Posterior vena cava (tissue), 2 donors: ENCODE data around the gene PNMT. TPM values are rescaled to one million over a fixed set of nuclear protein-coding genes. Genes with fewer than 3 reads are reported as not detected.
"Not testable (repeated sequence)": the region's sequence is repeated elsewhere in the genome, so short reads cannot be mapped to it uniquely, and the experiment has no call there.

ENCODE experiments used
- DNase-seq: peaks from one replicate; pipeline ENCODE4 v3.0.0-alpha.2; 2020; ENCODE audit warnings: low spot score
- intact Hi-C, 2 donors: fragments of 100-400 bp; cut with DNase I; formaldehyde crosslinking; loops; one replicate each; pipeline versions ENCODE4 v1.14.1 to v1.14.2; 2022 to 2023
- total RNA-seq, 2 donors: library from RNA; stranded (reverse); fragmentation: NEBNext Ultra II Directional; extraction: Animal tissue kit (Norgen Biotek cat#: 25700); gene quantifications; one replicate each; pipeline ENCODE4 v1.2.1, GENCODE V29; 2021
- donor health status: DM: yes; HTN: yes; CAD: no.
- donor health status: DM: yes; HTN: yes; CAD: no.

The PNMT gene
- total RNA-seq, 2 donors from 2014 or later = 0.62 to 3.1 TPM

DNA sequence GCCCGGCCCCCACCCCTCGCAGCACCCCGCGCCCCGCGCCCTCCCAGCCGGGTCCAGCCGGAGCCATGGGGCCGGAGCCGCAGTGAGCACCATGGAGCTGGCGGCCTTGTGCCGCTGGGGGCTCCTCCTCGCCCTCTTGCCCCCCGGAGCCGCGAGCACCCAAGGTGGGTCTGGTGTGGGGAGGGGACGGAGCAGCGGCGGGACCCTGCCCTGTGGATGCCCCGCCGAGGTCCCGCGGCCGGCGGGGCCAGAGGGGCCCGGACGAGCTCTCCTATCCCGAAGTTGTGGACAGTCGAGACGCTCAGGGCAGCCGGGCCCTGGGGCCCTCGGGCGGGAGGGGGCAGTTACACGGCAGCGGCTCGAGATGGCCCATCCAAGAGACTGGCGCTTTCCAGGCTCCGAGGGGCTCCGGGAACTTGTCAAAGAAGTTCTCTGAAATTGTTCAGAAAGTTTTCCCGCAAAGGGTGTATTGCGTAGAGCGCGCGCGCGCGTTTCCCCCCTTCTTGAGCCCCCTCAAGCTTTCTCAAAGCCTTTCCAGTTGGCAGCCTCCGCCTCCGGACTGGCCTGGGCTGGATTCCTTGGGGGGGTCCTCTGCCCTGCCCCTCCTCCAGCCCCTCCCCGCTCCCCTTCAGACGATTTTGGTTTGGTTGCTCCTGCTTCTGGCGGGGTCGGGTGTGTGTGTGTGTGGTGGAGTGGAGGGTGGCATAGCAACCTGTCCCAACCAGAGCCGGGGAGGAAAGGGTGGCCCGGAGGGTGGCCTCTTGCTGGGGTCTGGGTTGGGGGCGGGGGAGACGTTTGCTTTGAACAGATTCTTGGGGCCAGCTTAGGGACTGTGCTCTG, 32.1 kb downstream of the PNMT start:
- no peak for DNase-seq

DNA sequence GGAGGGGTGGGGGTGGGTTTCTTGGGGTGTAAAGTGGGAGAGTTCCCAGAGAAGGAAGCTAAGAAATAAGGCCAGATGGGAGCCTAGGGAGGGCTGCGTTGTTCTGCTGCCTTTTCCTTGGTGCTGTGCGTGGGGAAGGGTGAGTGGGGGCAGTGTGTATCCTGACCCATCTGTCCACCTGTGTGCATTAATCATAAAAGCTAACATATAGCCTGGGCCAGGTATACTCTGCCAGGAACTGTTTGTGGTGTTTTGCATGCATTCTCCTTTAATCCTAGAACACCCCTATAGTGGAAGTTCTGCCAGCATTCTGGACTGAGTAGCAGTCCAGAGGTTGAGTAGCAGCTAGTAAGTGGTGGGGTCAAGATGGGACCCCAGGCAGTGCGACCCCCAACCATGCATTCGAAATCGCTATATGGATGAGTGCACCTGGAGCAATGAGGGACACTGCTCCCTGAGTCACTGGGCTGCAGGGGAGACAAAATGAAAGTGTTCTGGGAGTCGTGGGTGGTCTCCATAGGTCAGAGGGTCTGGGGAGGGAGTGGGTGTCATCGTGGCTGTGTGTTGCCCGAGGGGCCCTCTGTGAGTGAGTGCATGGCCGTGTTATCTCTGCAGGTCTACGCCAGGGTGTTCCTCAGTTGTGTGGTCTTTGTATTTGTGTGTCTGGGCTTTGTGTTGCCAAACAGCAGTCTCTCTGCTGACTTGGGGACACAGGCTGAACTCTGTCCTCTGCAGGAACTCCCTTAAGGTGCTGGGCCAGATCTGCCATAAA, 32.9 kb downstream of the PNMT start:
- DNase-seq = no peak
- intact Hi-C loops = loop anchor here in 1 of 2 donors (5.0 kb wide), 1 partner anchor 789 kb away; no protein-coding TSS in a partner anchor

More for the DNA sequence above, 32.1 kb downstream of the PNMT start:
- intact Hi-C loops = loop anchor here in 1 of 2 donors (5.0 kb wide), 1 partner anchor 788 kb away; no protein-coding TSS in a partner anchor

DNA sequence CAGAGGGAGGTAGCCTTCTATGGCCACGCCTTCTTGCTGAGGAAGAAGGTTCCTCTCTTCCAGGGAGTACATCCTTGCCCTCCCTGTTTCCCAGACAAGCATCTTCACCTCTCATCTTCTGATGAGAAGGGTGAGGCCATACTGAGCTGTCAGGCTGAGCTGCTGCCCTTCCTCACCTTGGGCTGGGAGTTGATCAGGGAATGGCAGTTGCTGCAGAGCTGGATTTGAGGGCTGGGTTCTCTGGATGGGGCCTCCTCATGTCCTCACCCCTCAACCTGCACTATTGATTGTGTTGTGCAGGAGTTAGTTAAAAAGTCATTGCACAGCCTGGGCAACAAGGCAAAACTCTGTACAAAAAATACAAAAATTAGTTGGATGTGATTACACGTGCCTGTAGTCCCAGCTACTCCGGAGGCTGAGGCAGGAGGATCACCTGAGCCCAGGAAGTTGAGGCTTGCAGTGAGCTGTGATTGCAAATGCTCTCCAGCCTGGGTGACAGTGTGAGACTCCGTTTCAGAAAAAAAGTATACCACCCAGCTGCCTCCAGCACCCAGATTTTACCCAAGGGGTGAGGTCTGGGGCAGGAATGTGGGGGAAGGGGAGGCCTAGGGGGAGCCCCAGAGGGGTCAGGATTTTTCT, 33.6 kb downstream of the PNMT start:
- no peak for DNase-seq
- intact Hi-C loops = loop anchor here in 1 of 2 donors (5.0 kb wide), 1 partner anchor 790 kb away; no protein-coding TSS in a partner anchor

DNA sequence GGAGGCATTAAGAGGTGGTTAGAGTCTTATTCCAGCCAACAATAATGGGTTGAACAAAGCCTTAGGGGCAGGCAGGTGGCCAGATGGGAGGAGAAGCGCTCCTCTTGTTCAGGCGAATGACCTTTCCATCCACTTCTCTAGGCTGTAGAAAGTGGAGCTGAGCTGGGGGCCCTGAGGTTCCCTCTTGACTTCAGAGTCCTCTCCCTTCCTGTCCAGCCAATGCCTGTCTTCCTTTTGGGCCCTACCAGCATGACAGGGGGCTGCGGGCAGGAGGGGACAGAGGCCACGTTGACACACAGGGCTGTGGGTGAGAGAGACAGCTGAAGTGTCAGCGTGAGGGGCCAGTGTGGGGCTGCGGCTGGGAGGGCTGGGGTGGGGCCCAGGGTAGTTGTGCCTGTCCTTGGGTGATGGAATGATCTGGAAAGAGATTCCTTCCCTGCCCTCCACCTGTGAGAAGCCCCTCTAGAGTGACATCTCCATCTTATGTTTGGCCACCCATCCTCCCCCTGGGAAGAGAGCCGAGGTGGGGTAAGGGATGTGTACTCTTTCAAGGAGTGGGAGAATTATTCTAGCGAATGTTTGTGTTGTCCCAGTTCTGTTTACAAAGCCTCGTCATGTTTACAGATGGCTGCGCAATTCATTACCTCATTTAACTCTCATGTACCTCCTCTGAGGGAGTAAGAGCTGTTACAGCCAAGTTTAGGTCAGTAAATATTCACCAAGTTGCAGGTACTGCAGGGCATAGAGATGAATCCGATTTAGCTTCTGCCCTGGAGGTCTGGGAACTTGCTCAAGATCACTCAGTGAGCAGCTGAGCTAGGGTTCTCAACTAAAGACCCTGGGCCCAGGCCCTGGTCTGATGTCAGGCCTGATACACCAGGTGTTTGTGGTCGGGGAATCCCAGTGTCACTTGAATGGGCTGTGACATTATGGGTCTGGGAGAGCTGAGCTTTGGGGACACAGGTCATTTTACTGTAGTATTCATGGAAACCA, 34.9 kb downstream of the PNMT start:
- intact Hi-C loops = loop anchor here in 1 of 2 donors (5.0 kb wide), 1 partner anchor 791 kb away; no protein-coding TSS in a partner anchor
- DNase-seq = no peak

DNA sequence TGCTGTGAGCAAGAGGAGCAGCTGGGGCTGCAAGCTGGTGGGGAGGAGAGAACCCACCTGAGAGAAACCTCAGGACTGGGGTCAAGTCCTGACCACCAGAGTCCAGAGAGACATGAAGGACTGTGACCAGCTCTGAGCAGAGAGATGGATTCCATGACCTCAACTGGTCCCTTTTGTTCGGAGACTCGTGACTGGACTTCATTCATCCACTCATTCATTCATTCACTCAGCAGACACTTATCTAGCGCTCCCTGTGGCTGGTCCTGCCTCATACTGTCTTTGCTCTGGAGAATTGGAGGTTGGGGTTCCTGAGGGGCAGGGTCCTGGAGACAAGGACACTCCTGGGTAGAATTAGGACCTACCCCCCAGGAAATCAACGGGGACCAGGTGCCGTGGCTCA, 35.7 kb downstream of the PNMT start:
- intact Hi-C loops = loop anchor here in 1 of 2 donors (5.0 kb wide), 1 partner anchor 792 kb away; no protein-coding TSS in a partner anchor
- no peak for DNase-seq

DNA sequence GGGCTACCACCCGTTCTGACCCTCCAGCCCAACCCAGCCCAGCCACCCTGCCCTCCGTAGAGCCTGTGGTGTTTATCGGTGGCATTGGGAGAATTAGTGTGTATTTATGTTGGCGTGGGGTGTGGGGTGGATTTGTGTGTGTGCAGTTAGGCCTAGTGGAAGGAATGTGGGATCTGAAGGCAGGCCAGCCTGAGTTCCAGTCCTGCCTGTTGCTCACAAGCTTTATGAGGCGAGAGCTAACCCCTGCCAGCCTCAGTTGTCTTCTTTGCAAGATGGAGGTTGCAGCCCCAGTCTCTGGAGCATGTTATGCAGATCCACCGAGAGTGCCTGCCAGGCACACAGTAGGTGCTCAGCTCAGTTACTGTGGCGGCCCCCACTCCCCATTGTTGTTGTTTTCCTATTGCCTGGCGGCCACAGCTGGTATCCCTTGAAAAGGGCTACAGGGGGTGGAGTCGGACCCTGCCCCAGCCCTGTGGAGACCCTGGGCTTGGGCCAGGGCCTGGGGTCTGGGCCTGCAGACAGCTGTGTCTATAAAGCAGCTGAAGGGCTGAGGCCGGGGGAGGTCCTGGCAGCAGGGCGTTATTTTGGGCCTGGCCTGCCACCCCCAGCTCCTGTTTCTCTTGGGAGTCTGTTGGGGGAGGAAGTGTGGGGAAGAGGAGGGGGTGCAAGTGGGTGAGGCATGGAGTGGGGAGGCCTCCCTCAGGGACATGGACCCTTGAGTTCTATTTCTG, 36.7 kb downstream of the PNMT start:
- intact Hi-C loops = loop anchor here in 1 of 2 donors (5.0 kb wide), 1 partner anchor 793 kb away; no protein-coding TSS in a partner anchor
- DNase-seq = no peak

DNA sequence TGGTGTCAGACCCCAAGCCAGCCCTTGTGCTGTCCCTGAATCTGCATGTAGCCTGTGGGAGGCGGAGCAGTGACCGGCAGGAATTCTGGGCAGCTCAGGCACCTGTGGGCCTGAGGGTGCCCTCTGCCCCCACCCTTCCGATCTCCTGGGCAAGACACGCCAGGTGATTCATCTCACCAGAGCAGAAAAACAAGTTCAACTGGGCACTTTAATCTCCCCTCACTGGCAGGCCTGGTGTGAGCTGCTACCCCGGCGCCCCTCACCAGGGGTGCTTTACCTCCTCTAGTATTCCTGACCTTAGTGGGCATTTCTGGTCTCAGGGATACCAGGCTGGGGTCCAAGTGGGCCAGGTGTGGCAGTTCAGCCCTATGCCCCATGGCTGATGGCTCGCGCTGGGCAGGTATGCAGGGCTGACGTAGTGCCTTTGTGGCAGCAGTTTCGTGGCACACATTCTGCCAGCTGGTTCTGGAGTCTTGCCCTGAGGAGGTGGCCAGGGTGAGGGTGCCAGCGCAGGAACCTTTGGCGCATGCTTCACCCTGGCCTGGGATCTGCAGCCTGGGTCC, 37.6 kb downstream of the PNMT start:
- no peak for DNase-seq
- intact Hi-C loops = no loop called here

DNA sequence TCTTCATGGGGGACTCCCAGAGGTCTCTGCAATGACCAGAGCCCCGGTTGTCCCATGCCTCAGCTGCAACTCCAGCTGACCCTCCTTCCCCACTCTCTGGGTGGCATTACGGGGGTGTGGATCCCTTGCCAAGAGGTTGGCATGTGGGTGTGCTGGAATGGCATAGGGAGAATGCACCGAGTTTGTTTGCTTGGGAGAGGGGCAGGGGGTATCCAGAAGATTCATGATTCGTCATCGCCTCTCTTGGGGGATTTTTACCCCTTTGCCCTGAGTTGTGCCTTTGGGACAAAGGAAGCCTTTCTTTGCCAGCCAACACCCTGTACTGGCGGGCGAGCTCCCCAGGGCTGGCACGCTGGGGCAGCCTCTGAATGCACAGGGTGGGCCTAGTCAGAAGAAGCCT, 38.1 kb downstream of the PNMT start:
- no peak for DNase-seq
- intact Hi-C loops = no loop called here

DNA sequence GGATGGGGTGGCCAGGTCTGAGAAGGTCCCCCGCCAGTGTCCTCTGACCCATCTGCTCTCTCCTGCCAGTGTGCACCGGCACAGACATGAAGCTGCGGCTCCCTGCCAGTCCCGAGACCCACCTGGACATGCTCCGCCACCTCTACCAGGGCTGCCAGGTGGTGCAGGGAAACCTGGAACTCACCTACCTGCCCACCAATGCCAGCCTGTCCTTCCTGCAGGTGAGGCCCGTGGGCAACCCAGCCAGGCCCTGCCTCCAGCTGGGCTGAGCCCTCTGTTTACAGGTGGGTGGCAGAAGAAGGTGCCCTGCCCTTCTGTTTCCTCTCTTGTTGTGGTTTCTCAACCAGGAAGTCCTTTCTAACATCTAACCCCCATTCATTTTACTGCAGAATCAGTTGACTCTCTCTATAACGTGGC, 38.7 kb downstream of the PNMT start:
- intact Hi-C loops = no loop called here
- no peak for DNase-seq

DNA sequence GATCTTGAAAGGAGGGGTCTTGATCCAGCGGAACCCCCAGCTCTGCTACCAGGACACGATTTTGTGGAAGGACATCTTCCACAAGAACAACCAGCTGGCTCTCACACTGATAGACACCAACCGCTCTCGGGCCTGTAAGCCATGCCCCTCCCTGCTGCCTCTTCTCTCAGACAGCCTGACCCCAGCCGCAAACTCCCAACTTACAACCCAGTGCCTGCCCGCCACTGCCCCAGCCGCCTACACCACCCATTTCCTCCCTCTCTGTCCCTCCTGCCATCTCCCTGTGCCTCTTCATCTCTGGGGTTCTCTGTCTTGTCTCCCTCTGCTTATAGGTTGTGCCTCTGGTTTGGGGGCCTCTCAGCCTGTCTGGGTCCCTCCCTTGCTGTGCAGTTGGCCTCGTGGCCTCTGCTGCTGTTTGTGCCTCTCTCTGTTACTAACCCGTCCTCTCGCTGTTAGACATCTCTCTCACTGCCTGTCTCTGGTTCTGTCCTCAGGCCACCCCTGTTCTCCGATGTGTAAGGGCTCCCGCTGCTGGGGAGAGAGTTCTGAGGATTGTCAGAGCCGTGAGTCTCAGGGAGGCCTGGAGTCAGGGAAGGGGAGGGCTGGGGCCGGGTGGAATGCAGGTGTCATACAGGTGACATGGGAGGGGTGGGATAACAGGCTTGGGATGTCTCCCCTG, 41.2 kb downstream of the PNMT start:
- intact Hi-C loops = no loop called here
- no peak for DNase-seq

DNA sequence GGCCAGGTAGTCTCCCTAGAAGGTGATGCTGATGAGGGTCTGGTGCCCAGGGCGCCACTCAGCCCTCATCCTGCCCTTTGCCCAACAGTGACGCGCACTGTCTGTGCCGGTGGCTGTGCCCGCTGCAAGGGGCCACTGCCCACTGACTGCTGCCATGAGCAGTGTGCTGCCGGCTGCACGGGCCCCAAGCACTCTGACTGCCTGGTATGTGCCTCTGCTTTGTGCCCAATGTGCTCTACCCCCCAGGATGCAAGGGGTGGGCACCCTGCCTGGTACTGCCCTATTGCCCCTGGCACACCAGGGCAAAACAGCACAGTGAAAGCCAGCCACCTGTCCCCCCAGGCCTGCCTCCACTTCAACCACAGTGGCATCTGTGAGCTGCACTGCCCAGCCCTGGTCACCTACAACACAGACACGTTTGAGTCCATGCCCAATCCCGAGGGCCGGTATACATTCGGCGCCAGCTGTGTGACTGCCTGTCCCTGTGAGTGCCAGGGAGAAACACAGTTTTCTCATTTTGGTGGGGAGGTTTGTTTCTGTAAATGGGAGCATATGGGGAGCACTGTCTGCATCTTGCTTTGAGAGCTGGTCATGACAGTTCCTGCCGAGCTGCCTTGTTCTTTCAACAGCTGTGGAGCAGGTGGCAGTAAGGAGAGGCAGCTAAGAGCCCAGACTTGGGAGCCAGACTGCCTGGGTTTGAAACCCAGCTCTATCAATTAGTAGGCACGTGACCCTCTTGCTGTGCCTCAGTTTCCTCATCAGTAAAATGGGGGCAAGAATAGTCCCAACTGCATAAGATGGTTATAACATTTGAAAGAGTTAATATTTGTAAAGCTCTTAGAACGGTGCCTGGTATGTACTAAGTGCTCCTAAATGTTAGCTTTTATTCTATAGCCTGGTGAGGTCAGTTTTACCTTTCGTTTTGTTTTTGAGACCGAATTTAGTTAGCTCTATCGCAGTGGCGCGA, 42.0 kb downstream of the PNMT start:
- DNase-seq = no peak
- intact Hi-C loops = loop anchor here in 1 of 2 donors (1.0 kb wide), 1 partner anchor 21 kb away; no protein-coding TSS in a partner anchor

DNA sequence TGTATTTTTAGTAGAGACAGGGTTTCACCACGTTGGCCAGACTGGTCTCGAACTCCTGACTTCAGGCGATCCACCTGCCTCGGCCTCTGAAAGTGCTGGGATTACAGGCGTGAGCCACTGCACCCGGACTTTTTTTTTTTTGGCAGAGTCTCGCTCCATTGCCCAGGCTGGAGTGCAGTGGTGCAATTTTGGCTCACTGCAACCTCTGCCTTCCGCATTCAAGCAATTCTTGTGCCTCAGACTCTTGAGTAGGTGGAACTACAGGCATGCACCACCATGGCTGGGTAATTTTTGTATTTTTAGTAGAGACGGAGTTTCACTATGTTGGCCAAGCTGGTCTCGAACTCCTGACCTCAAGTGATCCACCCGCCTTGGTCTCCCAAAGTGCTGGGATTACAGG, 42.8 kb downstream of the PNMT start:
- DNase-seq, intact Hi-C loops: not testable (repeated sequence)

DNA sequence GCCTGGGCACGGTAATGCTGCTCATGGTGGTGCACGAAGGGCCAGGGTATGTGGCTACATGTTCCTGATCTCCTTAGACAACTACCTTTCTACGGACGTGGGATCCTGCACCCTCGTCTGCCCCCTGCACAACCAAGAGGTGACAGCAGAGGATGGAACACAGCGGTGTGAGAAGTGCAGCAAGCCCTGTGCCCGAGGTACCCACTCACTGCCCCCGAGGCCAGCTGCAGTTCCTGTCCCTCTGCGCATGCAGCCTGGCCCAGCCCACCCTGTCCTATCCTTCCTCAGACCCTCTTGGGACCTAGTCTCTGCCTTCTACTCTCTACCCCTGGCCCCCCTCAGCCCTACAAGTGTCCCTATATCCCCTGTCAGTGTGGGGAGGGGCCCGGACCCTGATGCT, 43.6 kb downstream of the PNMT start:
- DNase-seq = no peak
- intact Hi-C loops = no loop called here

DNA sequence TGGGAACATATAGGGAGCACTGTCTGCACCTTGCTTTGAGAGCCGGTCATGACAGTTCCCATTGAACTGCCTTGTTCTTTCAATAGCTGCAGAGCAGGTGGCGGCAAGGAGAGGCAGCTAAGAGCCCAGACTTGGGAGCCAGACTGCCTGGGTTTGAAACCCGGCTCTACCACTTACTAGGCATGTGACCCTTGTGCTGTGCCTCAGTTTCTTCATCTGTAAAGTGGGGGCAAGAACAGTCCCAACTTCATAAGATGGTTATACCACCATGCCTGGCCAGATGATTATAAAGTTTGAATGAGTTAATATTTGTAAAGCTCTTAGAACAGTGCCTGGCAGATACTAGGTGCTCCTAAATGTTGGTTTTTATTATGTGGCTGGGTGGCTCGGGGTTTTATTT, 46.0 kb downstream of the PNMT start:
- no peak for DNase-seq
- intact Hi-C loops = no loop called here

DNA sequence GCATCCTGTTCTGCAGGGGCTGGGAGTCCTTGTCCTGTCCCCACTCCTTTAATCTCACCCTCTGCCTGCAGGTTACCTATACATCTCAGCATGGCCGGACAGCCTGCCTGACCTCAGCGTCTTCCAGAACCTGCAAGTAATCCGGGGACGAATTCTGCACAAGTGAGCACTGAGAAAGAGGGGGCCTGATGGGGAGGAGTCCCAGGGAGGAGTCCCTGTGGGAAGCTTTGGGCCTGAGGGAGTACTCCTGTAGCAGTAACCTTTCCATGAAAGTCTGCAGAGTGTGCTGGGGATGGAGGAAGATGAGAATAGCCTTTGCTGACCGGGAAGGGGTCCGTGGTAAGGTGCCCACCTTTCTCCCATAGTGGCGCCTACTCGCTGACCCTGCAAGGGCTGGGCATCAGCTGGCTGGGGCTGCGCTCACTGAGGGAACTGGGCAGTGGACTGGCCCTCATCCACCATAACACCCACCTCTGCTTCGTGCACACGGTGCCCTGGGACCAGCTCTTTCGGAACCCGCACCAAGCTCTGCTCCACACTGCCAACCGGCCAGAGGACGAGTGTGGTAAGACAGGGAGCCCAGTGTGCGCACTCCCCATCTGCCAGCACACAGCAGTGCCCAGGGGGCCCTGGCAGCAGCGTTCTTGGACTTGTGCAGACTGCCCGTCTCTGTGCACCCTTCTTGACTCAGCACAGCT, 47.3 kb downstream of the PNMT start:
- intact Hi-C loops = no loop called here
- DNase-seq = no peak
